Muscle layer of duodenum (tissue), 2 donors: ENCODE measurements around the gene CEP57L1.
"Not testable (repeated sequence)": the region's sequence is repeated elsewhere in the genome, so short reads cannot be mapped to it uniquely, and the experiment has no call there.

Experiments
- H3K27ac ChIP-seq: one replicate; pipeline ENCODE4 v1.7.0; 2013; ENCODE audit warnings: mild to moderate bottlenecking, low read length
- H3K27me3 ChIP-seq: one replicate; pipeline ENCODE4 v1.7.0; 2013; ENCODE audit warnings: low read depth, mild to moderate bottlenecking, control low read depth, low read length
- H3K36me3 ChIP-seq, 2 donors: one replicate each; pipeline ENCODE4 v1.7.0; 2013; ENCODE audit warnings: low read length in 2 of 2, control low read depth in 1 of 2, mild to moderate bottlenecking in 1 of 2; ENCODE audit not compliant: insufficient read depth in 2 of 2, control insufficient read depth in 1 of 2
- H3K4me1 ChIP-seq, 2 donors: one replicate each; pipeline ENCODE4 v1.7.0; 2013; ENCODE audit warnings: low read length in 2 of 2, mild to moderate bottlenecking in 2 of 2, control low read depth in 1 of 2, moderate library complexity in 1 of 2; ENCODE audit not compliant: insufficient read depth in 2 of 2, control insufficient read depth in 1 of 2
- H3K4me3 ChIP-seq, 2 donors: one replicate each; pipeline ENCODE4 v1.7.0; 2013; ENCODE audit warnings: low read length in 2 of 2, low read depth in 1 of 2, mild to moderate bottlenecking in 1 of 2
- H3K9me3 ChIP-seq, 2 donors: one replicate each; pipeline ENCODE4 v1.7.0; 2013; ENCODE audit warnings: low read length in 2 of 2, control low read depth in 1 of 2, mild to moderate bottlenecking in 1 of 2; ENCODE audit not compliant: control insufficient read depth in 1 of 2
- donor health status: healthy.

CEP57L1 gene

DNA sequence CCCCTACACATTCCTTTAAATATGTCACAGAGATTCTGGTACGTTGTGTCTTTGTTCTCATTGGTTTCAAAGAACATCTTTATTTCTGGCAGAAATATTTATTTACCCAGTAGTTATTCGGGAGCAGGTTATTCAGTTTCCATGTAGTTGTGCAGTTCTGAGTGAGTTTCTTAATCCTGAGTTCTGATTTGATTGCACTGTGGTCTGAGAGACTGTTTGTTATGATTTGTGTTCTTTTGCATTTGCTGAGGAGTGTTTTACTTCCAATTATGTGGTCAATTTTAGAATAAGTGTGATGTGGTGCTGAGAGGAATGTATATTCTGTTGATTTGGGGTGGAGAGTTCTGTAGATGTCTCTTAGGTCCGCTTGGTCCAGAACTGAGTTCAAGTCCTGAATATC lies 17.4 kb downstream of the CEP57L1 start:
- H3K4me1 ChIP-seq, H3K9me3 ChIP-seq, H3K36me3 ChIP-seq, H3K4me3 ChIP-seq, H3K27ac ChIP-seq, H3K27me3 ChIP-seq: not testable (repeated sequence)

DNA sequence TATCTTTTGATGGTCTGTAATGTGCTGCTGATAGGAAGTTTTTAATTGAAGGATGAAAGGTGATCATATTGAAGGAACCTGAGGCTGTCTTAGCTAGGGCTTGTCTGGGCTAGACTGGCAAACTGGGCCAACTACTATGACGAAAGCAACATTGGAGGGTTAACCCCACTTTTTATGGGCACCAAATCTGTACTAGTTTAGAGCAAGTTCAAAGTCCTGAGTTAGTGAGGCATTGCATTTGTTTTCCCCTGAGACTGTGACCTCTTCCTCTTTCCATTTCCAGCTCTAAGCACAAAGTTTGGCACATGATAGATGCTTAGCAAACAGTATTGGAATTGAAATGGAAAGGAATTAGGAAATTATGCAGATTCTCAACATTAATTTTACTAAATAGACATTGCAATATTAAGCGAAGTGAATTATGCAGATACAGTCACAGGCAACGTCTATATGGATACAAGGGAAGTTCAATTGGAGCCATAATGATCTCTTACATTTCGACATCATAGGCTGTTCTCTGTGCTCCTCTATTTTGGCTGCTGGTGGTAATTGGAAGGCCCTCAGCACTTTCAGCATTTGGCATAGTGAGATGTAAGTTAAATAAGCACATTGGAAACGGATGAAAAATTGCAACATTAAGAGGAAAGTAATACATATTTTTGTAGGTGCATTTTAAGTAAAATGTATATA lies 22.2 kb downstream of the CEP57L1 start:
- H3K4me3 ChIP-seq, result no peak overlapping the region
- H3K4me1 ChIP-seq, result peaks cover 0 to 10% of the 10 kb centered on the region in 2 donors
- no peaks in the 10 kb centered on the region for H3K9me3 ChIP-seq
- H3K27ac ChIP-seq, result no peak overlapping the region
- H3K36me3 ChIP-seq, result no peaks in the 10 kb centered on the region
- H3K27me3 ChIP-seq, result no peaks in the 10 kb centered on the region

DNA sequence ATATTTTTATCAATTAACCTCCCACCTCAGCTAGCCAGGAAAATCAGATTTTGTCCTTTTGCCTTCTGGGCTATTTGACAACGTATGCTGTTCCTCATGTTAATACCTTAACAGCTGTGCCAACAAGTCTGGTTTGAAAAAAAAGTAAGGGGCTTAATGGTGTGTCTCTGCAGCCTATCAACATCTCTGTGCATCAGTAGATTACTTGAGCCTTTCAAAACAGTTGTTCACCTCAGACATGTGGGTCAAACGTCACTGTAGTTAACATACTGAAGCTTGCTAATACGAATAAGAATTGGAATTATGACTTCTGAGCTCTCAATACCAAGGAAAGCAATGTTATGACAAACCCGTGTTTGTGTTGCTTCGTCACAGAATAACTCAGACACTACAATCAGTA lies 23.0 kb downstream of the CEP57L1 start:
- Histone ChIP-seq H3K9me3 (no peaks in the 10 kb centered on the region), H3K4me3 (no peak overlapping the region), H3K36me3 (no peaks in the 10 kb centered on the region), H3K27me3 (no peaks in the 10 kb centered on the region), H3K4me1 (peaks cover 0 to 10% of the 10 kb centered on the region in 2 donors), H3K27ac (no peak overlapping the region)

DNA sequence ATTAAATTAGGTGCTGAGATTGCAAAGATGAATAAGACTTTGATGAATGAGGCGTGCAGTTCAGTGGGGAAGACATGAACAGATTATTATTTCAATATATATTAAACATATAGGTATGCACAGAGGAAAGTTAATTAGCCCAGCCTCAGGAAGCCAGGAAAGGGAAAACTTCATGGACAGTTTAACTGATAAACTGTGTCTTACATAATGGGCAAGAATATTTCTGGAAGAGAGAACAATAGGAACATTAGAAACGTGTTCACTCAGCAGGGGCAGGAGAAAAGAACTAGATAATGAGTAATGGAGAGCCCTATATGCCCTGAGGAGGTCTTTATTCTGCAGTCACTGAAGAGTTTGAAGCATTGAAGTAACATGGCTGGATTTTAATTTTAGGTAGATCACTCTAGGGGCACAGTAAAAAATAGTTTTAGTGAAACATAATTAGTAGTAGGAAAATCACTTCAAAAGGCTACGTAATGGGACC lies 23.6 kb downstream of the CEP57L1 start:
- peaks cover 0 to 10% of the 10 kb centered on the region in 2 donors for H3K4me1 ChIP-seq
- H3K9me3 ChIP-seq, result no peaks in the 10 kb centered on the region
- no peaks in the 10 kb centered on the region for H3K36me3 ChIP-seq
- no peak overlapping the region for H3K4me3 ChIP-seq
- H3K27ac ChIP-seq, result no peak overlapping the region
- no peaks in the 10 kb centered on the region for H3K27me3 ChIP-seq

DNA sequence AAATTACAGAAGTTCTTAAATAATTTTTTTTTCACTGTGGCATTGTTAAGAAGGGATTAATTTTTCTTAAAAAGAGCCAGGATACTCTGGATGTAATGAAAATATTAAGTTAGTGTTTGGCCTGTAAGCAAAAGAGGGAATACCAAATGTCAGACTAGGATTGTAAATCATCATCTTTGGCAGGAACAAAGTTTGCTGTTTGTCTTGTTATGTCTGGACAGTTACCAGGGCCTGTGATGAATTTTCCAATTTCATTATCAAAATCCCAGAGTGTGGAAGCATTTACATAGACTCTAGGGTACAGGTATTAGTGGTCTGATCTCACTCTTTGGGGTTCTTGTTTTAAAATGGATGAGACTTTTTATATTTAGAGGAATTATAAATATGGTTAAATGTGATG lies 26.1 kb downstream of the CEP57L1 start:
- no peaks in the 10 kb centered on the region for H3K27me3 ChIP-seq
- H3K4me3 ChIP-seq, result no peak overlapping the region
- peaks cover 0 to 10% of the 10 kb centered on the region in 2 donors for H3K4me1 ChIP-seq
- H3K9me3 ChIP-seq, result no peaks in the 10 kb centered on the region
- no peaks in the 10 kb centered on the region for H3K36me3 ChIP-seq
- no peak overlapping the region for H3K27ac ChIP-seq

DNA sequence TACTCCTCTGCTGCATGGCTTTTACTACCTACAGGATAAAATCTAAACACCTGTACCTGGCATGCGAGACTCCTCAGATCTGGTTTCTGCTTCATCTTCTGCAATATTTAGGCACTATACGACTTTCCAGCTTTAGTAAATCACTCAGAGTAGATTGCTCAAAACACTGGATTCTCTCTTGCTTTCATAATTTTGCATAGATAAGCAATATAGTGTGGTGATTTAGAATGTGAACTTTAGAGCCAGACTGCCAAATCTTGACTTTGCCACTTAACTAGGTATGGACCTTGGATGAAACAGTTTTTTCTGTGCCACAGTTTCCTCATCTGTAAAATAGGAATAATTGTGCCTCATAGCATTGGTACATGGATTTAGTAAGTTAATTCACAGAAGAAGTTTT lies 28.9 kb downstream of the CEP57L1 start:
- Histone ChIP-seq H3K4me1 (peaks cover 0 to 10% of the 10 kb centered on the region in 2 donors), H3K27me3 (no peaks in the 10 kb centered on the region), H3K4me3 (no peak overlapping the region), H3K36me3 (no peaks in the 10 kb centered on the region), H3K9me3 (no peaks in the 10 kb centered on the region), H3K27ac (no peak overlapping the region)

DNA sequence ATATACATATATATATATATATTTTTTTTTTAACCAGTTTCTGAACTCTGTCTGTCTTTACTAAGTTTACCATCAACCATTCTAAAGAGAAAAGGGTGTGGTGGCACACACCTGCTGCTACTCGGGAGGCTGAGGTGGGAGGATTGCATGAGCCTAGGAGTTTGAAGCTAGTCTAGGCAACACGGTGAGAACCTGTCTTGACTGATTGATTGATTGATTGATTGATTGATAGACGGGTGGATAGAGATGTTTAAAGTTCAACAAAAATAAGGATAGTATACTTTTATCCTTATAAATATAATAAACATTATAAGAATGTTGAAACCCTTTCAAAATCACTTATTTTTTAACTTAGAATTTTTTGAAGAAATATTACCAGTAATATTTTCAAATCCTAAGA lies 30.2 kb downstream of the CEP57L1 start:
- Histone ChIP-seq H3K36me3 (no peaks in the 10 kb centered on the region), H3K27ac (no peak overlapping the region), H3K4me1 (peaks cover 0 to 10% of the 10 kb centered on the region in 2 donors), H3K9me3 (no peaks in the 10 kb centered on the region), H3K4me3 (no peak overlapping the region), H3K27me3 (no peaks in the 10 kb centered on the region)

DNA sequence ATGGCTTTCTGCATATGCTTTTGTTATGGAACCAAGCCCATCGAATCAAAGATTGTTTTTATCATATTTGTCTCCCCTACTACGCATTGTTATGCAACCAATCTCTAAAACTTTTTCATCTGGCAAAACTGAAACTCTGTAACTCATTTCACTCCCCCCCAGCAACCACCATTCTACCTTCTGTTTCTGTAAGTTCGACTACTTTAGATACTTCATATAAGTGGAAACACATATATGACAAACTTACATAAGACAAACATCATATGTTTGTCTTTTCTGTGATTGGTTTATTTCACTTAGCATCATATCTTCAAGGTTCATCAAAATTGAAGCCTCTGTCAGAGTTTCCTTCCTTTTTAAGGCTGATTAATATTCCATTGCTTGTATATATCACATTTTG lies 34.8 kb downstream of the CEP57L1 start:
- Histone ChIP-seq H3K4me1 (no peaks in the 10 kb centered on the region), H3K4me3 (no peak overlapping the region), H3K27me3 (no peaks in the 10 kb centered on the region), H3K27ac (no peak overlapping the region), H3K9me3 (no peaks in the 10 kb centered on the region), H3K36me3 (no peaks in the 10 kb centered on the region)

DNA sequence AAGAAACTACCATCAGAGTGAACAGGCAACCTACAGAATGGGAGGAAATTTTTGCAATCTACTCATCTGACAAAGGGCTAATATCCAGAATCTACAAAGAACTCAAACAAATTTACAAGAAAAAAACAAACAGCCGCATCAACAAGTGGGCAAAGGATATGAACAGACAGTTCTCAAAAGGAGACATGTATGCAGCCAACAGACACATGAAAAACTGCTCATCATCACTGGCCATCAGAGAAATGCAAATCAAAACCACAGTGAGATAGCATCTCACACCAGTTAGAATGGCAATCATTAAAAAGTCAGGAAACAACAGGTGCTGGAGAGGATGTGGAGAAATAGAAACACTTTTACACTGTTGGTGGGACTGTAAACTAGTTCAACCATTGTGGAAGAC lies 40.3 kb downstream of the CEP57L1 start:
- H3K9me3 ChIP-seq, H3K4me3 ChIP-seq, H3K36me3 ChIP-seq, H3K4me1 ChIP-seq, H3K27me3 ChIP-seq, H3K27ac ChIP-seq: not testable (repeated sequence)

DNA sequence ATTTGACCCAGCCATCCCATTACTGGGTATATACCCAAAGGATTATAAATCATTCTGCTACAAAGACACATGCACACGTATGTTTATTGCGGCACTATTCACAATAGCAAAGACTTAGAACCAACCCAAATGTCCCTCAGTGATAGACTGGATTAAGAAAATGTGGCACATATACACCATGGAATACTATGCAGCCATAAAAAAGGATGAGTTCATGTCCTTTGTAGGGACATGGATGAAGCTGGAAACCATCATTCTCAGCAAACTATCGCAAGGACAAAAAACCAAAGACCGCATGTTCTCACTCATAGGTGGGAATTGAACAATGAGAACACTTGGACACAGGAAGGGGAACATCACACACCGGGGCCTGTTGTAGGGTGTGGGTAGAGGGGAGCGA lies 40.7 kb downstream of the CEP57L1 start:
- H3K27ac ChIP-seq, H3K4me1 ChIP-seq, H3K36me3 ChIP-seq, H3K27me3 ChIP-seq, H3K4me3 ChIP-seq, H3K9me3 ChIP-seq: not testable (repeated sequence)

DNA sequence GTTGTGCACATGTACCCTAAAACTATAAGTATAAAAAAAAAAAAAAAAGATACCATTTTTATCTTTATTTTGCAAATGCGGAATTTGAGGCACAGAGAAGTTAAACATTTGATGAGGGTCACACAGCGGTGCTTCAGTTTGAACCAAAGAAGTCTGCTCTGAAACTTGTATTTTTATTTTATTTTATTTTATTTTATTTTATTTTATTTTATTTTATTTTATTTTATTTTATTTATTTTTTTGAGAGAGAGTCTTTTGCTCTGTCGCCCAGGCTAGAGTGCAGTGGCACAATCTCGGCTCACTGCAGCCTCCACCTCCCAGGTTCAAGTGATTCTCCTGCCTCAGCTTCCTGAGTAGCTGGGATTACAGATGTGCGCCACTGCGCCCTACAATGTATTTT lies 41.2 kb downstream of the CEP57L1 start:
- H3K27me3 ChIP-seq, H3K4me3 ChIP-seq, H3K27ac ChIP-seq, H3K9me3 ChIP-seq, H3K36me3 ChIP-seq, H3K4me1 ChIP-seq: not testable (repeated sequence)

DNA sequence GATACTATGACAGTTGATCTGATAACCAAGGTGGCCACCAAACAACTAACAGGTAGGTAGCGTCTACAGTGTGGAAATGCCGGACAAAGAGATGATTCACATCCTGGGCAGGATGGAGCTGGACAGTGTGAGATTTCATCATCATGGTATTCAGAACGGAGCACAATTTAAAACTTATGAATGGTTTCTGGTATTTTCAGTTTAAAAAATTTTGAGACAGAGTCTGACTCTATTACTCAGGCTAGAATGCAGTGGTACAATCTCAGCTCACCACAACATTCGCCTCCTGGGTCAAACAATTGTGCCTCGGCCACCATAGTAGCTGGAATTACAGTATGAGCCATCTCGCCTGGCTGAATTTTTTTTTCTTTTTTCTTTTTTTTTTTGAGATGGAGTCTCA lies 43.8 kb downstream of the CEP57L1 start:
- Histone ChIP-seq H3K27ac (no peak overlapping the region), H3K36me3 (peaks cover 0 to 5% of the 10 kb centered on the region in 2 donors), H3K4me3 (no peak overlapping the region), H3K27me3 (no peaks in the 10 kb centered on the region), H3K4me1 (no peaks in the 10 kb centered on the region), H3K9me3 (no peaks in the 10 kb centered on the region)
